Endodermal cell (in vitro differentiated cells): ENCODE data around the gene GJB3. TPM values are rescaled to one million over a fixed set of nuclear protein-coding genes. Genes with fewer than 3 reads are reported as not detected.
A peak's percentile ranks its signal among the peaks of the same experiment; 100 is the strongest.
"Not testable (repeated sequence)": the region's sequence is repeated elsewhere in the genome, so short reads cannot be mapped to it uniquely, and the experiment has no call there.

Experiments
- DNase-seq: peaks from one replicate; pipeline ENCODE4 v3.0.0-alpha.2; 2017
- H3K27ac ChIP-seq: 2 replicates; pipeline ENCODE4 v1.5.1; 2013; ENCODE audit warnings: mild to moderate bottlenecking, low read depth, low read length, moderate library complexity
- H3K27me3 ChIP-seq: 2 replicates; pipeline ENCODE4 v1.6.1; 2013; ENCODE audit warnings: mild to moderate bottlenecking, low read length, moderate library complexity; ENCODE audit not compliant: insufficient read depth, control insufficient read depth, poor library complexity, severe bottlenecking
- H3K36me3 ChIP-seq: 2 replicates; pipeline ENCODE4 v1.7.0; 2013; ENCODE audit warnings: mild to moderate bottlenecking, low read length, moderate library complexity; ENCODE audit not compliant: control insufficient read depth, insufficient read depth
- H3K4me1 ChIP-seq: one replicate; pipeline ENCODE4 v1.7.0; 2013; ENCODE audit warnings: low read length; ENCODE audit not compliant: control insufficient read depth, insufficient read depth
- H3K4me3 ChIP-seq: 2 replicates; pipeline ENCODE4 v1.5.1; 2013; ENCODE audit warnings: mild to moderate bottlenecking, low read length, moderate library complexity
- H3K9ac ChIP-seq: 2 replicates; pipeline ENCODE4 v1.6.1; 2013; ENCODE audit warnings: mild to moderate bottlenecking, low read length, moderate library complexity; ENCODE audit not compliant: poor library complexity, severe bottlenecking; ENCODE audit errors: extremely low read depth
- H3K9me3 ChIP-seq: 2 replicates; pipeline ENCODE4 v1.6.1; 2013; ENCODE audit warnings: mild to moderate bottlenecking, low read length, moderate library complexity; ENCODE audit not compliant: control insufficient read depth
- H3K27ac Mint-ChIP-seq: 2 replicates; pipeline ENCODE4 v1.8.0; 2020; ENCODE audit warnings: mixed read lengths
- H3K27me3 Mint-ChIP-seq: 2 replicates; pipeline ENCODE4 v1.8.0; 2021; ENCODE audit warnings: mild to moderate bottlenecking, mixed read lengths; ENCODE audit not compliant: insufficient read depth
- H3K36me3 Mint-ChIP-seq: 2 replicates; pipeline ENCODE4 v1.8.0; 2020; ENCODE audit warnings: low read depth, mixed read lengths
- H3K4me1 Mint-ChIP-seq: 2 replicates; pipeline ENCODE4 v1.8.0; 2020; ENCODE audit warnings: mixed read lengths
- H3K4me3 Mint-ChIP-seq: 2 replicates; pipeline ENCODE4 v1.8.0; 2020; ENCODE audit warnings: mild to moderate bottlenecking, moderate library complexity, mixed read lengths
- H3K9me3 Mint-ChIP-seq: 2 replicates; pipeline ENCODE4 v1.8.0; 2020; ENCODE audit warnings: mild to moderate bottlenecking, mixed read lengths
- WGBS, 2 experiments: methylation state at CpG; one replicate each; pipeline versions ENCODE4 v1.1.5 to v1.1.7; 2013; ENCODE audit warnings: missing lambda C conversion rate in 2 of 2, mixed read lengths in 1 of 2; ENCODE audit not compliant: insufficient coverage in 1 of 2, insufficient read length in 1 of 2; 5-methylcytosine and 5-hydroxymethylcytosine counted together
- long read RNA-seq, 4 experiments: library from polyadenylated mRNA in 2 of 4; library from RNA in 1 of 4; library from capped mRNA in 1 of 4; stranded (forward) in 3 of 4; unstranded in 1 of 4; transcript quantifications; one replicate each; pipeline ENCODE4 v2.0.0, GENCODE V29; 2020 to 2021; ENCODE audit warnings: inconsistent platforms in 1 of 4
- polyA plus RNA-seq, 2 experiments: library from polyadenylated mRNA; stranded (reverse); fragments of 50-300 nt; gene quantifications; one replicate each; pipeline ENCODE4 v1.2.3, GENCODE V29; 2013
- total RNA-seq, 2 donors: library from RNA; stranded (reverse); fragmentation: NEBNext Ultra II Directional in 1 of 2; extraction: Animal tissue kit (Norgen Biotek cat#: 25700) in 1 of 2; gene quantifications; 2 replicates in 1 of 2; 3 replicates in 1 of 2; pipeline ENCODE4 v1.2.1, GENCODE V29; 2021
- TF ChIP-seq, protein P1 (sequence below): fragments of 200-600 bp; sonication (generic); conservative IDR thresholded peaks from 2 replicates; pipeline ENCODE4 v1.5.0; 2021; ENCODE audit warnings: antibody characterized with exemption, mild to moderate bottlenecking

Gene GJB3
- 1 to 10 TPM in 1 of 2 donors, under 1 TPM in 1; 0.38 to 2.9 TPM for total RNA-seq
- 0.21 TPM for polyA plus RNA-seq (2013, experiment 1 of 2)
- 0.37 TPM for polyA plus RNA-seq (2013, experiment 2 of 2)
- long read RNA-seq, experiment 1: 0 reads
- long read RNA-seq, experiment 2: 0 reads
- long read RNA-seq, experiment 3, transcript GJB3-202 (2 exons, 2,217 nt): major isoform, 10 of 16 reads
- long read RNA-seq, experiment 3, partial matches to known transcripts: 4 of 16 reads
- long read RNA-seq, experiment 3, other reads (novel, unspliced or antisense): 0 of 16 reads
- long read RNA-seq, experiment 4, partial matches to known transcripts: 3 of 4 reads
- long read RNA-seq, experiment 4, other reads (novel, unspliced or antisense): 0 of 4 reads

DNA sequence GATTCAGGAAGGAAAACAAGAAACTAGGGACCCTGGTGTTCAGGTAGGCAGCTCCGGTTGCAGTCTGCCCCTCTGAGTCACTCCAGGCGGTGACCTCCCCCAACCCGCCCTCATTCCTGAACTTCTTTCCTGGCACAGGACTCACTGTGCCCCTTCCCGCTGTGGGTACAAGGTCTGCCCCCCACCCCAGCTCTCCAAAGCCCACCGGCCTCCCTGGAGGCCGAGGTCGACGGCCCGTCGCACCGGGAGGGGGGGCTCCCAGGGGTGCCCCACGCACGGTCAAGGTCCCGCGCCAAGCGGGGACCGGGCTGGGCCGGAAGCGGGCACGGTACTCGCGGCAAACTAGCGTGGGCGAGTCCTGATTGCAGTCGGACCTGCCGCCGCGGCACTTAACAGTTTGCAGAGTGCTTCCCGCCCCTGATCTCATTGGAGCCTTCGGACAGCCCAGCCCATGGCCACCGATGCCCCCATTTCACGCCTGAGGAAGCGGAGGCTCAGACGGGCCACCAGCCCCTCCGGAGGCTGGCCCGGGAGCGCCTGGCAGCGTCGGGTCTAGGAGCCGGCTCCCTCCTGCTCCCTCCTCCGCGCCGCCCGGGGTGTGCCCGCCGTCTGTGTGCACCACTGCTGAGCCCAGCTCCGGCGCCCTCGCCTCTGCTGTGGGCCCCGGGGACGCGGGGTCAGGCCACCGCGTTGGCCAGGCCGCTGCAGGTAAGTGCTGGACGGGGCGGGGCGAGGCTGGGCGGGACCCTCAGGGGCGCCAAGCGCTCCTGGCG, at the start of gene GJB3:
Gene GJB3 (plus strand): TSS at position 144 of the 773 bp plus-strand sequence. CDS start 3,549 bp downstream, outside the sequence.
- H3K4me1 Mint-ChIP-seq: peaks cover 21% of the 10 kb centered on the region
- DNase-seq: peak; percentile 81
- no peak within 1 kb of the TSS for H3K27ac Mint-ChIP-seq

DNA sequence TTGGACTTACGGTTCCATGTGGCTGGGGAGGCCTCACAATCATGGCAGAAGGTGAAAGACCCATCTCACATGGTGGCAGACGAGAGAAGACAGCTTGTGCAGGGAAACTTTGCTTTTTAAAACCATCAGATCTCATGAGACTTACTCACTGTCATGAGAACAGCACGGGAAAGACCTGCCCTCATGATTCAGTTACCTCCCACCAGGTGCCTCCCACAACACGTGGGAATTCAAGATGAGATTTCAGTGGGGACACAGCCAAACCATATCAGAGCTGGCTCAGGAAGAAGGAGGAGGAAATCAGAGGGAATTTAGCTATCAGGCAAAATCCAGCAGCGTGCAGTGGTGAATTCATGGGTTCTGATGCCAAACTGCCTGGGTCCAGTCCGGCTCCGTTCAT, 48.2 kb upstream of the GJB3 start:
- 86 to 90% methylated on average over 7 of the region's 7 CpGs for WGBS, 2 experiments
- H3K27ac Mint-ChIP-seq: not testable (repeated sequence)

More for the DNA sequence above, at the start of gene GJB3:
- Mint-ChIP-seq H3K4me3 (peak within 1 kb of the TSS; percentile 54), H3K36me3 (no peaks in the 10 kb centered on the region), H3K27me3 (peaks cover 23% of the 10 kb centered on the region), H3K9me3 (no peaks in the 10 kb centered on the region)
- no peak within 1 kb of the TSS for H3K27ac ChIP-seq
- 9% methylated on average over 22 to 62 of the region's 62 CpGs for WGBS, 2 experiments
- TF ChIP-seq, protein P1, sequence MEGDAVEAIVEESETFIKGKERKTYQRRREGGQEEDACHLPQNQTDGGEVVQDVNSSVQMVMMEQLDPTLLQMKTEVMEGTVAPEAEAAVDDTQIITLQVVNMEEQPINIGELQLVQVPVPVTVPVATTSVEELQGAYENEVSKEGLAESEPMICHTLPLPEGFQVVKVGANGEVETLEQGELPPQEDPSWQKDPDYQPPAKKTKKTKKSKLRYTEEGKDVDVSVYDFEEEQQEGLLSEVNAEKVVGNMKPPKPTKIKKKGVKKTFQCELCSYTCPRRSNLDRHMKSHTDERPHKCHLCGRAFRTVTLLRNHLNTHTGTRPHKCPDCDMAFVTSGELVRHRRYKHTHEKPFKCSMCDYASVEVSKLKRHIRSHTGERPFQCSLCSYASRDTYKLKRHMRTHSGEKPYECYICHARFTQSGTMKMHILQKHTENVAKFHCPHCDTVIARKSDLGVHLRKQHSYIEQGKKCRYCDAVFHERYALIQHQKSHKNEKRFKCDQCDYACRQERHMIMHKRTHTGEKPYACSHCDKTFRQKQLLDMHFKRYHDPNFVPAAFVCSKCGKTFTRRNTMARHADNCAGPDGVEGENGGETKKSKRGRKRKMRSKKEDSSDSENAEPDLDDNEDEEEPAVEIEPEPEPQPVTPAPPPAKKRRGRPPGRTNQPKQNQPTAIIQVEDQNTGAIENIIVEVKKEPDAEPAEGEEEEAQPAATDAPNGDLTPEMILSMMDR: no peak
- H3K9ac ChIP-seq: no peak within 1 kb of the TSS
- H3K27me3 ChIP-seq: peaks cover 27% of the 10 kb centered on the region
- H3K9me3 ChIP-seq: no peaks in the 10 kb centered on the region
- H3K36me3 ChIP-seq: no peaks in the 10 kb centered on the region
- peaks cover 15% of the 10 kb centered on the region for H3K4me1 ChIP-seq
- peak within 1 kb of the TSS; percentile 75 for H3K4me3 ChIP-seq

DNA sequence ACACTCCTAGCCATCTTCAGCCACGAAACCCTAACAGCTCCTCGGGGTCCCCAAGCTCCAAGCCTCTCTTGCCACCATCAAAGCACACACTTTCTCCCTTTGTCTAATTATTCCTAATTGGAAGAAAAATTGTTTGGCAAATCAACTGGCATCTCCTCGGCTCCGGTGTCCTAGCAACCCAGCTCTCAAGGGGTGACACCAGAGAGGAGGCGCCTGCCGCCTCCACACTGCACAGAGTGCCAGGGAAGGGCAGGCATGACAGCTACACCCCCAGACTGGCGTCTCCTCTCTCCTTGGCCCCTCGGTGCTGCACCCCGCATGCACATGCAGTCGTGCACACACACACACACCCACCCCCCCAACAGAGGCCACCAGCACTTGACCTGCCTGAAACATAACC, 44.3 kb upstream of the GJB3 start:
- Mint-ChIP-seq H3K4me3 (no peak overlapping the region), H3K27ac (no peak overlapping the region), H3K36me3 (no peaks in the 10 kb centered on the region), H3K27me3 (peaks cover 2% of the 10 kb centered on the region), H3K4me1 (peaks cover 24% of the 10 kb centered on the region), H3K9me3 (no peaks in the 10 kb centered on the region)
- no peaks in the 10 kb centered on the region for H3K27me3 ChIP-seq
- no peak overlapping the region for H3K9ac ChIP-seq
- peaks cover 7% of the 10 kb centered on the region for H3K4me1 ChIP-seq
- no peaks in the 10 kb centered on the region for H3K36me3 ChIP-seq
- no peak for DNase-seq
- no peak overlapping the region for H3K27ac ChIP-seq
- TF ChIP-seq, protein P1: no peak
- no peak overlapping the region for H3K4me3 ChIP-seq
- 92 to 93% methylated on average over 3 to 10 of the region's 10 CpGs for WGBS, 2 experiments
- no peaks in the 10 kb centered on the region for H3K9me3 ChIP-seq

More for the DNA sequence above, 48.2 kb upstream of the GJB3 start:
- not testable (repeated sequence) for H3K27me3 ChIP-seq, H3K9ac ChIP-seq, H3K36me3 ChIP-seq, H3K4me3 Mint-ChIP-seq, H3K9me3 Mint-ChIP-seq, H3K9me3 ChIP-seq, H3K4me1 ChIP-seq, DNase-seq, H3K27ac ChIP-seq, H3K36me3 Mint-ChIP-seq, H3K4me1 Mint-ChIP-seq, H3K4me3 ChIP-seq
- peaks cover 13% of the 10 kb centered on the region for H3K27me3 Mint-ChIP-seq

DNA sequence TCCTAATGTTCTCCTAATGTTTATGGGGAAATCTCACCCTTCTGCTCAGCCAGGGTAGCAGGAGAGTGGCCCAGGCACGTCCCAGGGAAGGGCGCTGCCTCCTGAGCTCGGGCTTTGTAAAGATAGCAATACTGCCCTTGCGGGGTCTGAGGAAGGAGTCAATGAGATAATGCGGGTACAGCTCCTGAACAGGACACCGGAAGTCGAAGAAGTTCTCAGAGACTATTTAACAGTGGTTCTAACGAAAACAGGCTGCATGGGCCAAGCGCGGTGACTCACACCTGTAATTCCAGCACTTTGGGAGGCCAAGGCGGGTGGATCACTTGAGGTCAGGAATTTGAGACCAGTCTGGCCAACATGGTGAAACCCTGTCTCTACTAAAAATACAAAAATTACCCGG, 43.8 kb upstream of the GJB3 start:
- H3K27ac Mint-ChIP-seq, DNase-seq, H3K4me3 ChIP-seq, H3K9me3 Mint-ChIP-seq, H3K27me3 ChIP-seq, H3K4me3 Mint-ChIP-seq, H3K36me3 Mint-ChIP-seq, H3K36me3 ChIP-seq, H3K9me3 ChIP-seq, H3K27me3 Mint-ChIP-seq, H3K9ac ChIP-seq, H3K27ac ChIP-seq: not testable (repeated sequence)
- 77 to 96% methylated on average over 11 to 12 of the region's 12 CpGs for WGBS, 2 experiments
- peaks cover 26% of the 10 kb centered on the region for H3K4me1 Mint-ChIP-seq
- peaks cover 13% of the 10 kb centered on the region for H3K4me1 ChIP-seq
